ENCODE results near the gene P2RY13. TPM values are rescaled to one million over a fixed set of nuclear protein-coding genes. Genes with fewer than 3 reads are reported as not detected.
A peak's percentile ranks its signal among the peaks of the same experiment; 100 is the strongest.

The P2RY13 gene
- total RNA-seq, 1 experiment from 2014 or later = not detected

DNA sequence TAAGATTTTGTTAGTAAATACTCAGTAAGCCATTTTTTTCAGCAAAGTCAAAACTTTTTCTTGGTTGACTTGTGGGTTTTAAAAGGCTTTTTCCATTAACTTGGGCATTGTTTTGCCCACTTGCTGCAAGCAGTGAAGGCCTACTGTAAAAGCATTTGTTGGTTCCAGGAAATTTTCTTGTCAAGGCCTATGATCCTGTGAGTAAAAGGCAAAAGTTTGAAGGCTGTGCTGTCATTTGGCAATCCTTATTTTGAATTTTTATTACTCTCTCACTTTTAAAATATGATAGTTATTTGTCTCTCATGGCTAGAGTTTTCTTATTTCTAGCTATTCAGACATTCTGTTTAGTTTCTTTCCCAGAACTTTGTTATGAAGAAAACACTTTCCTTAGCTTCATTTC is 42.2 kb upstream of the P2RY13 start:
- Histone ChIP-seq H4K20me1 (ENCODE audit: low read length) (no peaks in the 10 kb centered on the region), H3K4me3 (ENCODE audit: low read length) (no peak overlapping the region), H3K79me2 (ENCODE audit: low read length) (no peaks in the 10 kb centered on the region), H3F3A (ENCODE audit: low read length, unreplicated experiment) (no peaks in the 10 kb centered on the region), H3K9ac (ENCODE audit: low read length) (no peak overlapping the region), H3K4me2 (ENCODE audit: low read length) (0 out of 2 replicates have a peak overlapping the region, but pooled peaks have one; percentile 11), H3K36me3 (ENCODE audit: low read depth, low read length) (no peaks in the 10 kb centered on the region), H3K27ac (ENCODE audit: low read length) (no peak overlapping the region), H3K9me2 (replicated peaks; ENCODE audit: low read length) (no peaks in the 10 kb centered on the region), H2AFZ (ENCODE audit: low read length) (no peak overlapping the region), H3K27me3 (ENCODE audit: low read length) (no peaks in the 10 kb centered on the region), H3K9me3 (ENCODE audit: low read length) (no peaks in the 10 kb centered on the region), H3K4me1 (ENCODE audit: insufficient read depth, low read length) (peaks cover 12% of the 10 kb centered on the region)
- CTCF ChIA-PET = no interaction called here
- ATAC-seq = no peak
- TF ChIP-seq, protein P1, sequence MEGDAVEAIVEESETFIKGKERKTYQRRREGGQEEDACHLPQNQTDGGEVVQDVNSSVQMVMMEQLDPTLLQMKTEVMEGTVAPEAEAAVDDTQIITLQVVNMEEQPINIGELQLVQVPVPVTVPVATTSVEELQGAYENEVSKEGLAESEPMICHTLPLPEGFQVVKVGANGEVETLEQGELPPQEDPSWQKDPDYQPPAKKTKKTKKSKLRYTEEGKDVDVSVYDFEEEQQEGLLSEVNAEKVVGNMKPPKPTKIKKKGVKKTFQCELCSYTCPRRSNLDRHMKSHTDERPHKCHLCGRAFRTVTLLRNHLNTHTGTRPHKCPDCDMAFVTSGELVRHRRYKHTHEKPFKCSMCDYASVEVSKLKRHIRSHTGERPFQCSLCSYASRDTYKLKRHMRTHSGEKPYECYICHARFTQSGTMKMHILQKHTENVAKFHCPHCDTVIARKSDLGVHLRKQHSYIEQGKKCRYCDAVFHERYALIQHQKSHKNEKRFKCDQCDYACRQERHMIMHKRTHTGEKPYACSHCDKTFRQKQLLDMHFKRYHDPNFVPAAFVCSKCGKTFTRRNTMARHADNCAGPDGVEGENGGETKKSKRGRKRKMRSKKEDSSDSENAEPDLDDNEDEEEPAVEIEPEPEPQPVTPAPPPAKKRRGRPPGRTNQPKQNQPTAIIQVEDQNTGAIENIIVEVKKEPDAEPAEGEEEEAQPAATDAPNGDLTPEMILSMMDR (conservative IDR thresholded peaks at IDR 0.05; ENCODE audit: low read depth, low read length) = no peak
- TF ChIP-seq EZH2phosphoT487 (IDR thresholded peaks at IDR 0.05; ENCODE audit: borderline replicate concordance, low read length) = no peak
- TF ChIP-seq EZH2 (IDR thresholded peaks at IDR 0.05; ENCODE audit: low read length, unreplicated experiment) = no peak
- intact Hi-C loops (cut with micrococcal nuclease) = loop anchor here (5.0 kb wide), 1 partner anchor 41 kb away; no protein-coding TSS in a partner anchor
- POLR2A ChIA-PET (ENCODE audit: unreplicated experiment) = no interaction called here
- BruUV-seq (replicated peaks) = no TSS peak
- DNase-seq = no peak

GRCh38 chr3:151367448-151367847 is 38.1 kb upstream of the P2RY13 start:
- ChIA-PET CTCF (no interaction called here), POLR2A (ENCODE audit: unreplicated experiment) (no interaction called here)
- no peaks in the 10 kb centered on the region for H4K20me1 ChIP-seq (ENCODE audit: low read length)
- no peaks in the 10 kb centered on the region for H3K79me2 ChIP-seq (ENCODE audit: low read length)
- no peak overlapping the region for H2AFZ ChIP-seq (ENCODE audit: low read length)
- no peak overlapping the region for H3K4me2 ChIP-seq (ENCODE audit: low read length)
- no TSS peak for BruUV-seq (replicated peaks)
- DNase-seq (no peak), ATAC-seq (no peak)
- no peaks in the 10 kb centered on the region for H3K9me3 ChIP-seq (ENCODE audit: low read length)
- TF ChIP-seq, protein P1 (conservative IDR thresholded peaks at IDR 0.05; ENCODE audit: low read depth, low read length) = no peak
- TF ChIP-seq EZH2phosphoT487 (IDR thresholded peaks at IDR 0.05; ENCODE audit: borderline replicate concordance, low read length) = no peak
- no peak for TF ChIP-seq EZH2 (IDR thresholded peaks at IDR 0.05; ENCODE audit: low read length, unreplicated experiment)
- H3K4me1 ChIP-seq (ENCODE audit: insufficient read depth, low read length) = peaks cover 21% of the 10 kb centered on the region
- no peaks in the 10 kb centered on the region for H3K9me2 ChIP-seq (replicated peaks; ENCODE audit: low read length)
- intact Hi-C loops (cut with micrococcal nuclease) = no loop called here
- no peak overlapping the region for H3K27ac ChIP-seq (ENCODE audit: low read length)
- H3K9ac ChIP-seq (ENCODE audit: low read length) = no peak overlapping the region
- H3K4me3 ChIP-seq (ENCODE audit: low read length) = no peak overlapping the region
- no peaks in the 10 kb centered on the region for H3F3A ChIP-seq (ENCODE audit: low read length, unreplicated experiment)
- H3K36me3 ChIP-seq (ENCODE audit: low read depth, low read length) = no peaks in the 10 kb centered on the region
- no peaks in the 10 kb centered on the region for H3K27me3 ChIP-seq (ENCODE audit: low read length)

DNA sequence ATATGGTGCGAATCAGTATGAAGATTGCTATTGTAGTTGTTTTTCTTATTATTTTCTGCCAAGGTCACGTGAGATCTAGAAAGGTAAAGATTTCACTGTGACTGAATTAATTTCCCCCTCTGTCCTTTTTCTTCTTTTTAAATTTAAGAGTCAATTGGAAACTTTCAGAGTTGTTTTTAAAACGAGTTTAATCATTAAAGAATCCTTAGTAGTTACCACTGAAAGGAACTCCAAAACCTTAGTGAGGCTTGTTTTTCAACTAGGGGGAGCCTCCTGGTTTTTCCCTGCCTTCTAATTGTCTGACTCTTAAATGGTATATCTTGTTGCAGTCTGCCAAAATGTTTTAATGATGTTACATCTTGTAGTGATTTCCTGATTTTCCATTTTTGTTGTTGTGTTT is 37.6 kb upstream of the P2RY13 start:
- Histone ChIP-seq H3K9me3 (ENCODE audit: low read length) (no peaks in the 10 kb centered on the region), H3F3A (ENCODE audit: low read length, unreplicated experiment) (no peaks in the 10 kb centered on the region), H3K9me2 (replicated peaks; ENCODE audit: low read length) (no peaks in the 10 kb centered on the region), H3K79me2 (ENCODE audit: low read length) (no peaks in the 10 kb centered on the region), H3K4me3 (ENCODE audit: low read length) (no peak overlapping the region), H3K4me1 (ENCODE audit: insufficient read depth, low read length) (peaks cover 17% of the 10 kb centered on the region), H3K36me3 (ENCODE audit: low read depth, low read length) (no peaks in the 10 kb centered on the region), H3K27me3 (ENCODE audit: low read length) (no peaks in the 10 kb centered on the region), H3K4me2 (ENCODE audit: low read length) (no peak overlapping the region), H3K9ac (ENCODE audit: low read length) (no peak overlapping the region), H2AFZ (ENCODE audit: low read length) (no peak overlapping the region), H4K20me1 (ENCODE audit: low read length) (no peaks in the 10 kb centered on the region), H3K27ac (ENCODE audit: low read length) (no peak overlapping the region)
- no peak for DNase-seq
- no peak for ATAC-seq
- no peak for TF ChIP-seq EZH2phosphoT487 (IDR thresholded peaks at IDR 0.05; ENCODE audit: borderline replicate concordance, low read length)
- TF ChIP-seq EZH2 (IDR thresholded peaks at IDR 0.05; ENCODE audit: low read length, unreplicated experiment) = no peak
- TF ChIP-seq, protein P1 (conservative IDR thresholded peaks at IDR 0.05; ENCODE audit: low read depth, low read length) = 0 out of 2 replicates have a peak, but pooled peaks have one; percentile 6
- no TSS peak for BruUV-seq (replicated peaks)
- POLR2A ChIA-PET (ENCODE audit: unreplicated experiment) = no interaction called here
- CTCF ChIA-PET = no interaction called here
- intact Hi-C loops (cut with micrococcal nuclease) = no loop called here

Measured in PC-3 (cell line).